ENCODE measurements around the gene LIPA. TPM values are rescaled to one million over a fixed set of nuclear protein-coding genes. Genes with fewer than 3 reads are reported as not detected.

Gene LIPA
- total RNA-seq, 1 donor from 2014 or later, result 55.7 TPM

- no peak for DNase-seq (ENCODE audit: low spot score)
Measured at GRCh38 chr10:89241026-89241425, 10.5 kb downstream of the LIPA start.

GRCh38 chr10:89240519-89240918 lies 11.1 kb downstream of the LIPA start:
- no peak for DNase-seq (ENCODE audit: low spot score)

GRCh38 chr10:89238956-89239644 lies 12.5 kb downstream of the LIPA start:
- no peak for DNase-seq (ENCODE audit: low spot score)

GRCh38 chr10:89237849-89238248 lies 13.7 kb downstream of the LIPA start:
- DNase-seq (ENCODE audit: low spot score), result no peak

- DNase-seq (ENCODE audit: low spot score), result no peak
Measured at GRCh38 chr10:89236226-89236797, 15.3 kb downstream of the LIPA start.

GRCh38 chr10:89235073-89235798 lies 16.3 kb downstream of the LIPA start:
- peak; percentile 52 for DNase-seq (ENCODE audit: low spot score)

- no peak for DNase-seq (ENCODE audit: low spot score)
Measured at GRCh38 chr10:89233033-89233432, 18.5 kb downstream of the LIPA start.

- DNase-seq (ENCODE audit: low spot score), result no peak
Measured at GRCh38 chr10:89228962-89229361, 22.6 kb downstream of the LIPA start.

GRCh38 chr10:89228146-89228545 lies 23.4 kb downstream of the LIPA start:
- DNase-seq (ENCODE audit: low spot score), result no peak

GRCh38 chr10:89226891-89227290 lies 24.7 kb downstream of the LIPA start:
- DNase-seq (ENCODE audit: low spot score), result no peak

GRCh38 chr10:89224739-89225443 lies 26.7 kb downstream of the LIPA start:
- no peak for DNase-seq (ENCODE audit: low spot score)

GRCh38 chr10:89221919-89222318 lies 29.7 kb downstream of the LIPA start:
- no peak for DNase-seq (ENCODE audit: low spot score)

GRCh38 chr10:89219513-89220218 lies 31.9 kb downstream of the LIPA start:
- DNase-seq (ENCODE audit: low spot score), result no peak

GRCh38 chr10:89217057-89217990 lies 34.3 kb downstream of the LIPA start:
- peak; percentile 52 for DNase-seq (ENCODE audit: low spot score)

- DNase-seq (ENCODE audit: low spot score), result no peak
Measured at GRCh38 chr10:89216056-89216455, 35.5 kb downstream of the LIPA start.

GRCh38 chr10:89215511-89215910 lies 36.1 kb downstream of the LIPA start:
- no peak for DNase-seq (ENCODE audit: low spot score)

GRCh38 chr10:89214566-89215165 lies 36.9 kb downstream of the LIPA start:
- no peak for DNase-seq (ENCODE audit: low spot score)

- no peak for DNase-seq (ENCODE audit: low spot score)
Measured at GRCh38 chr10:89213191-89213808, 38.3 kb downstream of the LIPA start.

- DNase-seq (ENCODE audit: low spot score), result no peak
Measured at GRCh38 chr10:89210794-89211425, 40.7 kb downstream of the LIPA start.
